Mesothelial cell of epicardium (in vitro differentiated cells): Measurements from ENCODE around the gene SULT1A2. TPM values are rescaled to one million over a fixed set of nuclear protein-coding genes. Genes with fewer than 3 reads are reported as not detected.
A peak's percentile ranks its signal among the peaks of the same experiment; 100 is the strongest.
"Not testable (repeated sequence)": the region's sequence is repeated elsewhere in the genome, so short reads cannot be mapped to it uniquely, and the experiment has no call there.

Experiments used
- DNase-seq, 2 experiments: peaks; one replicate each; pipeline ENCODE4 v3.0.0; 2021; ENCODE audit warnings: low spot score in 2 of 2; ENCODE audit not compliant: unreplicated experiment in 2 of 2
- H3K27ac Mint-ChIP-seq: 2 replicates; pipeline ENCODE4 v1.8.0; 2021; ENCODE audit warnings: mixed read lengths
- H3K27me3 Mint-ChIP-seq: 2 replicates; pipeline ENCODE4 v1.8.0; 2021; ENCODE audit warnings: low read depth, mixed read lengths
- H3K36me3 Mint-ChIP-seq: 2 replicates; pipeline ENCODE4 v1.8.0; 2021; ENCODE audit warnings: mixed read lengths
- H3K4me1 Mint-ChIP-seq: 2 replicates; pipeline ENCODE4 v1.8.0; 2021; ENCODE audit warnings: mixed read lengths
- H3K4me3 Mint-ChIP-seq: 2 replicates; pipeline ENCODE4 v1.8.0; 2021; ENCODE audit warnings: mild to moderate bottlenecking, moderate library complexity, mixed read lengths
- H3K9me3 Mint-ChIP-seq: 2 replicates; pipeline ENCODE4 v1.8.0; 2021; ENCODE audit warnings: mixed read lengths
- total RNA-seq: library from RNA; stranded (reverse); gene quantifications from 3 replicates; pipeline ENCODE4 v1.2.1, GENCODE V29; 2021
- TF ChIP-seq, protein P1 (sequence below): fragments of 200-600 bp; sonication (generic); IDR thresholded peaks from one replicate; pipeline ENCODE4 v1.5.0; 2021; ENCODE audit warnings: antibody characterized with exemption; ENCODE audit not compliant: unreplicated experiment

The SULT1A2 gene
- total RNA-seq, 1 donor from 2014 or later: 0.98 TPM

DNA sequence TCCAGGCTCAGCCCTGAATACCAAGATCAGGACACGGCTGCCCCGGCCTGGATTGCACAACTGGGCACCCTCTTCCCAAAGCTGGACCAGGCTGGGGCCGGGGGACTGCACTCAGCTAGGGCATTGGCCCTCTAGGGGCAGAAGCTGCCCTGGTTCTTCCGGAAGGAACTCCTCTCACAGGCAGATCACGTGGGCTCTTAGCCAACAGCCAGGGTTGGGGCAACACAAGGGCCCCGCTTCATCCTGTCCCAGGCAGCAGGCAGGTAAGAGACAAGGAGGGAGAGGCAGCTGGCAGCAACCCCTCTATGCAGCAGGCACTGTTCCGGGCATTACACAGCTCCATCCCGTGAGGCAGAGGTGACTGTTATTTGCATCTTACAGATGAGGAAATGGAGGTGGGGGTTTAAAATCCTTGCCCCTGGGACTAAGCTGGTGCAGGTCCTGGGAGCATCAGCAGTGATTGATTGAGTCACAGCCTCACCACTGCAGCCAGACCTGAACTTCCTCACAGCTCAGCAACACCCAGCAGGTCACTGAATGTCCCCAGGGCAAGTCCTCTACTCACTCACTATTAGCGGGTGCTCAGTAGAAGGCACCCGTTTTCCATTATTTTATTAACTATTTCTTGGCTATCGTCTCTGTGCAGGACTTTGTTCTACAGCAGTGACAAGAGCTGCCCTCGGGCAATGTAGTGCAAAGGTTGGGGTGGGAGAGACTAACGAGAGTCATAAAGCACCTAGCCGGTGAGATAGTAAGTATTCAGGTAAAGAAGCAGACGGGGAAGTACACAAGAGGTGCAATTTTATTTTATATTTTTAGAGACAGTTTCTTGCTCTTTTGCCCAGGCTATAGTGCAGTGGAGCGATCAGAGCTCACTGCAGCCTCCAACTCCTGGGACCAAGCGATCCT, 2.8 kb upstream of the SULT1A2 start:
- not testable (repeated sequence) for DNase-seq, H3K4me3 Mint-ChIP-seq, H3K9me3 Mint-ChIP-seq, H3K36me3 Mint-ChIP-seq, H3K27me3 Mint-ChIP-seq, H3K27ac Mint-ChIP-seq
- peaks cover 17% of the 10 kb centered on the region for H3K4me1 Mint-ChIP-seq

DNA sequence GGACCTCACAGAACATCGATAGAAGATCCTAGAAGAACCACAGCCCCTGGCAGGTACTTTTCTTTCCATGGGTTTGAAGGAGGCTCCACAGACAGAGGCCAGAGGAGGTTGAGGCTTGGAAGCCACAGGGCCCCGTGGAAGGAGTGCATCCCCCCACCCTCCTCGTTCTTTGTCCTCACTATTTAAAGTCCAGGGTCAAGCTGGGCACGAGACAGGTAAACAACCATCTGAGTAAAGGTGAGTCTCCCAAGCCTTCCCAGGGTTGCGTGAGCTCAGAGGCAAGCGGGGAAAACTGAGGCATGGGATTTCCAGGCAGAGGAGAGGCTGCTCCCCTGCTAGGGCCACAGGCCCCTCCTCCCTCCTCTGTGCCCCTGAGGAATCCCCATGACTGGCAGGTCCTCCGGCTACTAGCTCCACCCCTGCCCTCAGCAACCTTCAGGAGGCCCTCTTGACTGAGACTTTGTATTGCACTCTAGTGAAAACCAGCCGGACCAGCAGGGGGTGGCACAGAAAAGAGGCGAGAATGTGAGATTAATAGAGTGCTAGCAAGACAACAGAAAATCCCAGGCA, 927 bp upstream of the SULT1A2 start:
- H3K4me3 Mint-ChIP-seq: no peak overlapping the region
- peaks cover 4% of the 10 kb centered on the region for H3K36me3 Mint-ChIP-seq
- no peaks in the 10 kb centered on the region for H3K9me3 Mint-ChIP-seq
- H3K4me1 Mint-ChIP-seq: peaks cover 17% of the 10 kb centered on the region
- TF ChIP-seq, protein P1, sequence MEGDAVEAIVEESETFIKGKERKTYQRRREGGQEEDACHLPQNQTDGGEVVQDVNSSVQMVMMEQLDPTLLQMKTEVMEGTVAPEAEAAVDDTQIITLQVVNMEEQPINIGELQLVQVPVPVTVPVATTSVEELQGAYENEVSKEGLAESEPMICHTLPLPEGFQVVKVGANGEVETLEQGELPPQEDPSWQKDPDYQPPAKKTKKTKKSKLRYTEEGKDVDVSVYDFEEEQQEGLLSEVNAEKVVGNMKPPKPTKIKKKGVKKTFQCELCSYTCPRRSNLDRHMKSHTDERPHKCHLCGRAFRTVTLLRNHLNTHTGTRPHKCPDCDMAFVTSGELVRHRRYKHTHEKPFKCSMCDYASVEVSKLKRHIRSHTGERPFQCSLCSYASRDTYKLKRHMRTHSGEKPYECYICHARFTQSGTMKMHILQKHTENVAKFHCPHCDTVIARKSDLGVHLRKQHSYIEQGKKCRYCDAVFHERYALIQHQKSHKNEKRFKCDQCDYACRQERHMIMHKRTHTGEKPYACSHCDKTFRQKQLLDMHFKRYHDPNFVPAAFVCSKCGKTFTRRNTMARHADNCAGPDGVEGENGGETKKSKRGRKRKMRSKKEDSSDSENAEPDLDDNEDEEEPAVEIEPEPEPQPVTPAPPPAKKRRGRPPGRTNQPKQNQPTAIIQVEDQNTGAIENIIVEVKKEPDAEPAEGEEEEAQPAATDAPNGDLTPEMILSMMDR: no peak
- H3K27me3 Mint-ChIP-seq: peaks cover 3% of the 10 kb centered on the region
- H3K27ac Mint-ChIP-seq: no peak overlapping the region
- DNase-seq: no peak

- DNase-seq: no peak
- peak overlapping the region; percentile 69 for H3K27ac Mint-ChIP-seq
Measured at GRCh38 chr16:28596115-28596630, 677 bp downstream of the SULT1A2 start.

GRCh38 chr16:28595451-28595850, 1.4 kb downstream of the SULT1A2 start:
- Mint-ChIP-seq H3K4me1 (peaks cover 17% of the 10 kb centered on the region), H3K36me3 (peaks cover 12% of the 10 kb centered on the region)
- H3K27me3 Mint-ChIP-seq, H3K9me3 Mint-ChIP-seq, DNase-seq, H3K4me3 Mint-ChIP-seq, H3K27ac Mint-ChIP-seq: not testable (repeated sequence)

More at GRCh38 chr16:28596115-28596630, 677 bp downstream of the SULT1A2 start:
- TF ChIP-seq, protein P1: no peak
- H3K4me3 Mint-ChIP-seq: no peak overlapping the region
- H3K9me3 Mint-ChIP-seq: no peaks in the 10 kb centered on the region
- H3K4me1 Mint-ChIP-seq: peaks cover 17% of the 10 kb centered on the region
- no peaks in the 10 kb centered on the region for H3K27me3 Mint-ChIP-seq
- peaks cover 7% of the 10 kb centered on the region for H3K36me3 Mint-ChIP-seq

- H3K27ac Mint-ChIP-seq: no peak overlapping the region
- H3K36me3 Mint-ChIP-seq: peaks cover 23% of the 10 kb centered on the region
- peaks cover 17% of the 10 kb centered on the region for H3K4me1 Mint-ChIP-seq
- H3K4me3 Mint-ChIP-seq: no peak overlapping the region
- TF ChIP-seq, protein P1: no peak
- DNase-seq: no peak
- no peaks in the 10 kb centered on the region for H3K27me3 Mint-ChIP-seq
- H3K9me3 Mint-ChIP-seq: no peaks in the 10 kb centered on the region
Measured at GRCh38 chr16:28592979-28593553, 3.8 kb downstream of the SULT1A2 start.

DNA sequence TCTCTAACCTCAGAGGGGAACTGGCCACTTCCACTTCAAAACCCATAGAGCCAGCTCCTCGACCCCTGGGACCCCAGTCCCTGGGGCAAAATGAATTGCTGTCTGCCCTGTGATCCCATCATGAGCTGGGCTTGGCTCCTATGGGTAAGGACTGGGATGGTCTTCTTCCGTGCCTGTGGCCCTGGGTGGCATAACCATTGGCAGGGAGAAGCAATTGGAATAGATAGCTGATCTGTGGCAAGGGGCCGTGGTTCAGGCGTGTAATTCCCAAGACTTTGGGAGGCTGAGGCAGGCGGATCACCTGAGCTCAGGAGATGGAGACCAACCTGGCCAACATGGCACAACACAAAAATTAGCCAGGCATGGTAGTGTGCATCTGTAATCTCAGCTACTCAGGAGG, 4.3 kb downstream of the SULT1A2 start:
- Mint-ChIP-seq H3K36me3 (peaks cover 23% of the 10 kb centered on the region), H3K4me3 (no peak overlapping the region), H3K27ac (peak overlapping the region; percentile 11), H3K27me3 (no peaks in the 10 kb centered on the region), H3K9me3 (no peaks in the 10 kb centered on the region), H3K4me1 (peaks cover 12% of the 10 kb centered on the region)
- DNase-seq: no peak
- TF ChIP-seq, protein P1: no peak
